Left forelimb (tissue), 1 donor: Measurements from ENCODE around the gene UNC13C.

Experiments
- DNase-seq: peaks from one replicate; pipeline ENCODE4 v3.0.0-alpha.2; 2018; ENCODE audit warnings: low spot score

Gene UNC13C

GRCh38 chr15:54644796-54645195 is 666.6 kb downstream of the UNC13C start:
- DNase-seq = no peak

GRCh38 chr15:54659646-54660045 is 681.4 kb downstream of the UNC13C start:
- no peak for DNase-seq

- no peak for DNase-seq
Observed at GRCh38 chr15:54660356-54660755, 682.1 kb downstream of the UNC13C start.

GRCh38 chr15:54675241-54675640 is 697.0 kb downstream of the UNC13C start:
- no peak for DNase-seq

GRCh38 chr15:54681584-54681983 is 703.3 kb downstream of the UNC13C start:
- DNase-seq = no peak
